ENCODE measurements around the gene CARD6.
"Not testable (repeated sequence)": the region's sequence is repeated elsewhere in the genome, so short reads cannot be mapped to it uniquely, and the experiment has no call there.

Gene CARD6

GRCh38 chr5:40841068-40841805, at the start of gene CARD6:
TSS of gene CARD6 (plus strand) at chr5:40841367. CDS start at chr5:40841383, 16 bp downstream.
- DNase-seq (ENCODE audit: low read depth in 2 of 2, low spot score in 1 of 2), result no peak

- DNase-seq (ENCODE audit: low read depth in 2 of 2, low spot score in 1 of 2), result no peak
Observed at GRCh38 chr5:40791715-40792139, 49.4 kb upstream of the CARD6 start.

- DNase-seq (ENCODE audit: low read depth in 2 of 2, low spot score in 1 of 2), result not testable (repeated sequence)
Observed at GRCh38 chr5:40792691-40793090, 48.5 kb upstream of the CARD6 start.

- DNase-seq (ENCODE audit: low read depth in 2 of 2, low spot score in 1 of 2), result not testable (repeated sequence)
Observed at GRCh38 chr5:40794340-40794739, 46.8 kb upstream of the CARD6 start.

- not testable (repeated sequence) for DNase-seq (ENCODE audit: low read depth in 2 of 2, low spot score in 1 of 2)
Observed at GRCh38 chr5:40794877-40795276, 46.3 kb upstream of the CARD6 start.

GRCh38 chr5:40796487-40796889, 44.7 kb upstream of the CARD6 start:
- DNase-seq (ENCODE audit: low read depth in 2 of 2, low spot score in 1 of 2), result no peak

- peak; percentile 42 to 68 for DNase-seq (ENCODE audit: low read depth in 2 of 2, low spot score in 1 of 2)
Observed at GRCh38 chr5:40797273-40798011, 43.7 kb upstream of the CARD6 start.

- DNase-seq (ENCODE audit: low read depth in 2 of 2, low spot score in 1 of 2), result peak; percentile 67 to 79
Observed at GRCh38 chr5:40798012-40798800, 43.0 kb upstream of the CARD6 start, which contains the start of gene PRKAA1. TSS of gene PRKAA1 (minus strand) at chr5:40798374. CDS start at chr5:40798189, 185 bp downstream.

GRCh38 chr5:40798801-40799210, 42.4 kb upstream of the CARD6 start:
- DNase-seq (ENCODE audit: low read depth in 2 of 2, low spot score in 1 of 2), result no peak

GRCh38 chr5:40799258-40799657, 41.9 kb upstream of the CARD6 start:
- DNase-seq (ENCODE audit: low read depth in 2 of 2, low spot score in 1 of 2), result no peak

- DNase-seq (ENCODE audit: low read depth in 2 of 2, low spot score in 1 of 2), result no peak
Observed at GRCh38 chr5:40801771-40802562, 39.2 kb upstream of the CARD6 start.

GRCh38 chr5:40812125-40812524, 29.0 kb upstream of the CARD6 start:
- DNase-seq (ENCODE audit: low read depth in 2 of 2, low spot score in 1 of 2), result no peak

GRCh38 chr5:40813698-40814281, 27.4 kb upstream of the CARD6 start:
- DNase-seq (ENCODE audit: low read depth in 2 of 2, low spot score in 1 of 2), result no peak

- DNase-seq (ENCODE audit: low read depth in 2 of 2, low spot score in 1 of 2), result no peak
Observed at GRCh38 chr5:40823459-40823858, 17.7 kb upstream of the CARD6 start.

- not testable (repeated sequence) for DNase-seq (ENCODE audit: low read depth in 2 of 2, low spot score in 1 of 2)
Observed at GRCh38 chr5:40825461-40826043, 15.6 kb upstream of the CARD6 start.

- no peak for DNase-seq (ENCODE audit: low read depth in 2 of 2, low spot score in 1 of 2)
Observed at GRCh38 chr5:40826489-40827187, 14.5 kb upstream of the CARD6 start.

GRCh38 chr5:40827188-40827977, 13.8 kb upstream of the CARD6 start:
- DNase-seq (ENCODE audit: low read depth in 2 of 2, low spot score in 1 of 2), result no peak

- no peak for DNase-seq (ENCODE audit: low read depth in 2 of 2, low spot score in 1 of 2)
Observed at GRCh38 chr5:40828021-40828631, 13.0 kb upstream of the CARD6 start.

Measured in stimulated activated CD8-positive, alpha-beta memory T cell treated with anti-CD3 and anti-CD28 coated beads, Interleukin-4, amount 100 ng/mL, for 1 hour (primary cell).